GM23338 (cell line): ENCODE data around the gene CLEC17A.
"Not testable (repeated sequence)": the region's sequence is repeated elsewhere in the genome, so short reads cannot be mapped to it uniquely, and the experiment has no call there.

Source experiments
- EZH2 ChIP-seq: fragments of 200-600 bp; sonication (generic); IDR thresholded peaks from one replicate; pipeline ENCODE4 v1.8.0; 2017; ENCODE audit warnings: antibody characterized with exemption, mild to moderate bottlenecking, low read depth; ENCODE audit not compliant: unreplicated experiment
- EZH2phosphoT487 ChIP-seq: fragments of 200-600 bp; sonication (generic); IDR thresholded peaks from one replicate; pipeline ENCODE4 v1.8.1; 2018; ENCODE audit warnings: antibody characterized with exemption; ENCODE audit not compliant: unreplicated experiment
- JUNB ChIP-seq: IDR thresholded peaks from one replicate; pipeline ENCODE4 v1.6.1; 2016; ENCODE audit warnings: antibody characterized with exemption; ENCODE audit not compliant: unreplicated experiment
- STAT1 ChIP-seq: IDR thresholded peaks from one replicate; pipeline ENCODE4 v1.6.1; 2016; ENCODE audit warnings: antibody characterized with exemption; ENCODE audit not compliant: unreplicated experiment
- TF ChIP-seq, protein P1 (sequence below), 2 experiments: fragments of 200-600 bp in 1 of 2; sonication (generic) in 1 of 2; conservative IDR thresholded peaks; 2 replicates each; pipeline versions ENCODE4 v1.5.1 to v1.6.1; 2016 to 2017; ENCODE audit warnings: antibody characterized with exemption in 2 of 2, low read depth in 2 of 2, mild to moderate bottlenecking in 2 of 2, moderate library complexity in 1 of 2
- TF ChIP-seq, protein P2 (sequence below): IDR thresholded peaks from 2 replicates; pipeline ENCODE4 v1.6.1; 2016; ENCODE audit warnings: antibody characterized with exemption

DNA sequence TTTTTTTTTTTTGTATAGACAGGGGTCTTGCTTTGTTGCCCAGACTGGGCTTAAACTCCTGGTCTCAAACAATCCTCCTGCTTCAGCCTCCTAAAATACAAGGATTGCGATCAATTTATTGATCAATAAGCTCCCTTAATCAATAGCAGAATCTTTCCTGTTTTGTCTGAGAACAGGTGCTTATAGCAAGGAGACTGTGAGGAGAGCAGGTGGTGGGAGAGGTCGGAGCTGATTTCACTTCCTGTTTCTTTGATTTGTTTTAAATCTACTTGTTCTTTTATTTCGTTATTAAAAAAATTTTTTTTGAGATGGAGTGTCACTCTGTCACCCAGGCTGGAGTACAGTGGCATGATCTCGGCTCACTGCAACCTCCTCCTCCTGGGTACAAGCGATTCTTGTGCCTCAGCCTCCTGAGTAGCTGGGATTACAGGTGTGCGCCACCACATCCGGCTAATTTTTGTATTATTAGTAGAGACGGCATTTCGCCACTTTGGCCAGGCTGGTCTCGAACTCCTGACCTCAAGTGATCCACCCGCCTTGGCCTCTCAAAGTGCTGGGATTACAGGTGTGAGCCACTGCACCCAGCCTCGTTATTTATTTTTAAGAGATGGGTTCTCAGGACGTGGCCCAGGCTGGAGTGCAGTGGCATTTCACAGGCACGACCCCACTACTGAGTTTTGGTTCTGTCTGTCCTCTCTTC is 30.7 kb downstream of the CLEC17A start:
- TF ChIP-seq, protein P1, sequence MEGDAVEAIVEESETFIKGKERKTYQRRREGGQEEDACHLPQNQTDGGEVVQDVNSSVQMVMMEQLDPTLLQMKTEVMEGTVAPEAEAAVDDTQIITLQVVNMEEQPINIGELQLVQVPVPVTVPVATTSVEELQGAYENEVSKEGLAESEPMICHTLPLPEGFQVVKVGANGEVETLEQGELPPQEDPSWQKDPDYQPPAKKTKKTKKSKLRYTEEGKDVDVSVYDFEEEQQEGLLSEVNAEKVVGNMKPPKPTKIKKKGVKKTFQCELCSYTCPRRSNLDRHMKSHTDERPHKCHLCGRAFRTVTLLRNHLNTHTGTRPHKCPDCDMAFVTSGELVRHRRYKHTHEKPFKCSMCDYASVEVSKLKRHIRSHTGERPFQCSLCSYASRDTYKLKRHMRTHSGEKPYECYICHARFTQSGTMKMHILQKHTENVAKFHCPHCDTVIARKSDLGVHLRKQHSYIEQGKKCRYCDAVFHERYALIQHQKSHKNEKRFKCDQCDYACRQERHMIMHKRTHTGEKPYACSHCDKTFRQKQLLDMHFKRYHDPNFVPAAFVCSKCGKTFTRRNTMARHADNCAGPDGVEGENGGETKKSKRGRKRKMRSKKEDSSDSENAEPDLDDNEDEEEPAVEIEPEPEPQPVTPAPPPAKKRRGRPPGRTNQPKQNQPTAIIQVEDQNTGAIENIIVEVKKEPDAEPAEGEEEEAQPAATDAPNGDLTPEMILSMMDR (conservative IDR thresholded peaks at IDR 0.05; ENCODE audit: low read depth in 2 of 2) = not testable (repeated sequence)
- TF ChIP-seq STAT1, EZH2, JUNB, EZH2phosphoT487: not testable (repeated sequence)
- TF ChIP-seq, protein P2, sequence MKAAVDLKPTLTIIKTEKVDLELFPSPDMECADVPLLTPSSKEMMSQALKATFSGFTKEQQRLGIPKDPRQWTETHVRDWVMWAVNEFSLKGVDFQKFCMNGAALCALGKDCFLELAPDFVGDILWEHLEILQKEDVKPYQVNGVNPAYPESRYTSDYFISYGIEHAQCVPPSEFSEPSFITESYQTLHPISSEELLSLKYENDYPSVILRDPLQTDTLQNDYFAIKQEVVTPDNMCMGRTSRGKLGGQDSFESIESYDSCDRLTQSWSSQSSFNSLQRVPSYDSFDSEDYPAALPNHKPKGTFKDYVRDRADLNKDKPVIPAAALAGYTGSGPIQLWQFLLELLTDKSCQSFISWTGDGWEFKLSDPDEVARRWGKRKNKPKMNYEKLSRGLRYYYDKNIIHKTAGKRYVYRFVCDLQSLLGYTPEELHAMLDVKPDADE = not testable (repeated sequence)
